HEK293 (cell line): ENCODE results near the gene TSPAN7.

ENCODE experiments used
- CTCF ChIA-PET: fragments of 350-600 bp; formaldehyde crosslinking; extraction: SDS; loops from one replicate; lab custom pipeline; 2021; ENCODE audit warnings: antibody characterized with exemption; lab: Yijun Ruan, JAX
- POLR2A ChIA-PET: fragments of 300-600 bp; formaldehyde crosslinking; extraction: SDS; loops from one replicate; lab custom pipeline; 2020; ENCODE audit warnings: antibody characterized with exemption, inconsistent platforms; lab: Yijun Ruan, JAX
- H3K27ac ChIP-seq: fragments of 200-500 bp; sonication (Bioruptor generic); 2 replicates; pipeline ENCODE4 v1.5.1; 2014; ENCODE audit warnings: low read depth, low read length, control low read depth, inconsistent platforms; ENCODE audit errors: extremely low read depth
- H3K36me3 ChIP-seq, 2 experiments: fragments of 200-500 bp in 1 of 2; sonication (Bioruptor generic) in 1 of 2; 1 replicate in 1 of 2; 2 replicates in 1 of 2; pipeline ENCODE4 v1.5.1; 2014 to 2017; ENCODE audit warnings: inconsistent platforms in 2 of 2, low read length in 2 of 2; ENCODE audit not compliant: control insufficient read depth in 2 of 2, insufficient read depth in 1 of 2
- H3K4me1 ChIP-seq: fragments of 200-500 bp; sonication (Bioruptor generic); 2 replicates; pipeline ENCODE4 v1.5.1; 2014; ENCODE audit warnings: mild to moderate bottlenecking, low read length, inconsistent platforms; ENCODE audit not compliant: control insufficient read depth, insufficient read depth
- H3K4me3 ChIP-seq: 2 replicates; pipeline ENCODE4 v1.5.1; 2011; ENCODE audit warnings: low read depth, mild to moderate bottlenecking, control low read depth, low read length, moderate library complexity
- H3K9me3 ChIP-seq: fragments of 200-500 bp; sonication (Bioruptor generic); 2 replicates; pipeline ENCODE4 v1.5.1; 2014; ENCODE audit warnings: low read depth, low read length, inconsistent platforms; ENCODE audit not compliant: control insufficient read depth, insufficient read depth
- KLF1 ChIP-seq: fragments of 450-650 bp; formaldehyde crosslinking; IDR thresholded peaks from 2 replicates; pipeline ENCODE4 v1.5.1; 2016; ENCODE audit warnings: missing biosample characterization, missing genetic modification characterization
- YY1 ChIP-seq: fragments of 450-650 bp; formaldehyde crosslinking; IDR thresholded peaks from 2 replicates; pipeline ENCODE4 v1.5.1; 2018; ENCODE audit warnings: missing biosample characterization, missing genetic modification characterization
- YY2 ChIP-seq: fragments of 450-650 bp; formaldehyde crosslinking; IDR thresholded peaks from 2 replicates; pipeline ENCODE4 v1.5.1; 2016; ENCODE audit warnings: missing biosample characterization, missing genetic modification characterization
- ZBTB49 ChIP-seq: fragments of 450-650 bp; formaldehyde crosslinking; IDR thresholded peaks from 2 replicates; pipeline ENCODE4 v1.5.1; 2016; ENCODE audit warnings: missing biosample characterization, missing genetic modification characterization, low read depth
- ZIC2 ChIP-seq: fragments of 450-650 bp; formaldehyde crosslinking; IDR thresholded peaks from 2 replicates; pipeline ENCODE4 v1.5.1; 2016; ENCODE audit warnings: missing biosample characterization, missing genetic modification characterization
- ZNF112 ChIP-seq: fragments of 450-650 bp; formaldehyde crosslinking; IDR thresholded peaks from 2 replicates; pipeline ENCODE4 v1.5.0; 2017; ENCODE audit warnings: missing biosample characterization, missing genetic modification characterization
- ZNF132 ChIP-seq: fragments of 450-650 bp; formaldehyde crosslinking; IDR thresholded peaks from 2 replicates; pipeline ENCODE4 v1.5.1; 2017; ENCODE audit warnings: missing biosample characterization, missing genetic modification characterization, borderline replicate concordance
- ZNF146 ChIP-seq: fragments of 450-650 bp; formaldehyde crosslinking; IDR thresholded peaks from 2 replicates; pipeline ENCODE4 v1.5.1; 2016; ENCODE audit warnings: missing biosample characterization, missing genetic modification characterization
- ZNF16 ChIP-seq: fragments of 450-650 bp; formaldehyde crosslinking; IDR thresholded peaks from 2 replicates; pipeline ENCODE4 v1.5.1; 2016; ENCODE audit warnings: low read depth, missing biosample characterization, missing genetic modification characterization
- ZNF221 ChIP-seq: fragments of 450-650 bp; formaldehyde crosslinking; IDR thresholded peaks from 2 replicates; pipeline ENCODE4 v1.5.1; 2017; ENCODE audit warnings: missing biosample characterization, missing genetic modification characterization, borderline replicate concordance
- ZNF280D ChIP-seq: fragments of 450-650 bp; formaldehyde crosslinking; IDR thresholded peaks from 2 replicates; pipeline ENCODE4 v1.5.1; 2016; ENCODE audit warnings: missing biosample characterization, missing genetic modification characterization
- ZNF37A ChIP-seq: fragments of 450-650 bp; IDR thresholded peaks from 2 replicates; pipeline ENCODE4 v1.5.1; 2018; ENCODE audit warnings: missing biosample characterization, missing genetic modification characterization
- ZNF621 ChIP-seq: fragments of 450-650 bp; formaldehyde crosslinking; IDR thresholded peaks from 2 replicates; pipeline ENCODE4 v1.5.1; 2017; ENCODE audit warnings: missing biosample characterization, missing genetic modification characterization
- ZSCAN23 ChIP-seq: fragments of 450-650 bp; formaldehyde crosslinking; IDR thresholded peaks from 2 replicates; pipeline ENCODE4 v1.5.1; 2016; ENCODE audit warnings: missing biosample characterization, missing genetic modification characterization
- ZSCAN5A ChIP-seq: fragments of 450-650 bp; formaldehyde crosslinking; IDR thresholded peaks from 2 replicates; pipeline ENCODE4 v1.5.1; 2016; ENCODE audit warnings: missing biosample characterization, missing genetic modification characterization

Gene TSPAN7

DNA sequence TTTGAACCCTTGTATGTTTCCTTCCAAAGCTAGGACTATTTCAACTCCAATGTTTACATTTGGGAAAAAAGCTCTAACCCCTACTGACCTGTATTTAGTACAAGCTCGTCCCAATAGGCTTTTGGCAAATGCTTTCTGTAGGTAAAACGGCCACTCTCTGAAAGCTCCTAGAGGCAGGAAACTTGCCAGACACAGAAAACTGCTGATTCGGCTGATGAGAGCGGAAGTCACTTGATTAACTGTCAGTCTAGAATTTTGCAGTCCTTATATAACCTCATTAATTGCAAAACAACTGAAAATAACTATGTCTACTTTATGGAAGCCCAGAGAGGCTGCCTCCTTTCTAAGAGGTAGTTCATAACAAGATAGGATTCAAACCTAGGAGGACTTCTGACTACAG lies 108.1 kb downstream of the TSPAN7 start (continued):
- TF ChIP-seq ZNF621 (no peak), ZNF16 (no peak), ZBTB49 (tag by site-specific recombination) (no peak), YY2 (tag by site-specific recombination) (no peak), ZSCAN23 (tag by site-specific recombination) (no peak), ZNF132 (no peak), ZNF280D (tag by site-specific recombination) (no peak)
- TF ChIP-seq, all 188 proteins: peak for 0

DNA sequence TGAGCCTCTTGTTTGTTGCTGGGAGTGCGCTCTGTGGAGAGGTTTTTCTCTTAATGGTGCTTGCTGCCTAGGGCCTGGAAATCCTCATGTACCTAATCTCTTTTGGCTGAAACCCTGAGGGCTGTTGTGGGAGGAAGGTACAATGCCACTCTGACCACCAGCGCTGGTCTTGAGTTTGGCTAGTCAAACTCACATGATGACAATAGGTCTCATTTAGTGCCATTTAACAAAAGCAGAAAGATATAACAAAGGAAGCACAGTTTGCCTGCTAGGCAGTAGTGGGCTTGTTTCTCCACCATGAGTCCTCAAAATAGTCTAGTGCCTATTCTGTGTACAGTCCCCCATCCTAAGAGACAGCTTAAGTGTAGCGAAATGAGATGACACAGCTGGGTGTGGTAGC lies 111.3 kb downstream of the TSPAN7 start:
- TF ChIP-seq ZNF621 = no peak
- H3K27ac ChIP-seq = no peak overlapping the region
- H3K9me3 ChIP-seq = no peaks in the 10 kb centered on the region
- POLR2A ChIA-PET = no interaction called here
- H3K4me1 ChIP-seq = no peaks in the 10 kb centered on the region
- no peak overlapping the region for H3K4me3 ChIP-seq
- no peaks in the 10 kb centered on the region for H3K36me3 ChIP-seq
- CTCF ChIA-PET = interaction anchor here (0.5 to 0.6 kb wide), 2 partner anchors 1405 to 1830 kb away, joined by 4 to 5 read pairs; no protein-coding TSS in a partner anchor

DNA sequence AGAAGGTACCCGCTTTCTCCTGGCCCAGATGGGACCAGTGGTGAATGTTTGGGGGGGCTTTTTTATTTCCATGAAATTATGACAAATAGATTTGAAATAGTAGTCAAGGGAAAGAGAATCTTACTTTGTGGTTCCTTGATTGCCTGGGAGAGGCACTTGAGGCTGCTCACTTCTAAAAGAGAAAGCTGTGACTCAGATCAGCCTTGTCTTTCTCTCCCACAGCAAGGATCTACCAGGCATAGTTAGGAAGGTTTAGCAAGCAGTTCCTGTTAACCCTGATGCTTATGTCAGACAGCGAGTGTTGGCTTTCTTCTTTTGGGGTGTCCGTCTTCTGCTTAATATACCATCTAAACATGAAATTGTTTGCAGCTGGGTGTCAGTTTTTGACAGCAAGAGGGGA lies 114.5 kb downstream of the TSPAN7 start:
- no peak overlapping the region for H3K4me3 ChIP-seq
- no peaks in the 10 kb centered on the region for H3K36me3 ChIP-seq
- ChIA-PET CTCF (no interaction called here), POLR2A (no interaction called here)
- no peak overlapping the region for H3K27ac ChIP-seq
- TF ChIP-seq ZSCAN5A = no peak
- no peak for TF ChIP-seq ZIC2 (tag by site-specific recombination)
- TF ChIP-seq ZNF37A (tag by site-specific recombination) = no peak
- TF ChIP-seq ZNF112 (tag by site-specific recombination) = no peak
- no peak for TF ChIP-seq KLF1 (tag by site-specific recombination)
- TF ChIP-seq, all 188 proteins: peak for 0
- no peaks in the 10 kb centered on the region for H3K9me3 ChIP-seq
- H3K4me1 ChIP-seq = no peaks in the 10 kb centered on the region

GRCh38 chrX:38678183-38678582 lies 116.8 kb downstream of the TSPAN7 start:
- no peak for TF ChIP-seq YY1
- no peak for TF ChIP-seq ZNF146 (tag by site-specific recombination)
- TF ChIP-seq ZNF221 (tag by site-specific recombination) = no peak
- Histone ChIP-seq H3K36me3 (no peaks in the 10 kb centered on the region), H3K4me1 (peaks cover 4% of the 10 kb centered on the region; the same call in 1 of the 2 replicates), H3K9me3 (no peaks in the 10 kb centered on the region), H3K27ac (no peak overlapping the region), H3K4me3 (no peak overlapping the region)
- CTCF ChIA-PET = interaction anchor here (0.6 to 1.2 kb wide), 4 partner anchors 13 to 302 kb away, joined by 3 read pairs; no protein-coding TSS in a partner anchor
- POLR2A ChIA-PET = no interaction called here
